ENCODE data around the gene HSD17B7.

The HSD17B7 gene

DNA sequence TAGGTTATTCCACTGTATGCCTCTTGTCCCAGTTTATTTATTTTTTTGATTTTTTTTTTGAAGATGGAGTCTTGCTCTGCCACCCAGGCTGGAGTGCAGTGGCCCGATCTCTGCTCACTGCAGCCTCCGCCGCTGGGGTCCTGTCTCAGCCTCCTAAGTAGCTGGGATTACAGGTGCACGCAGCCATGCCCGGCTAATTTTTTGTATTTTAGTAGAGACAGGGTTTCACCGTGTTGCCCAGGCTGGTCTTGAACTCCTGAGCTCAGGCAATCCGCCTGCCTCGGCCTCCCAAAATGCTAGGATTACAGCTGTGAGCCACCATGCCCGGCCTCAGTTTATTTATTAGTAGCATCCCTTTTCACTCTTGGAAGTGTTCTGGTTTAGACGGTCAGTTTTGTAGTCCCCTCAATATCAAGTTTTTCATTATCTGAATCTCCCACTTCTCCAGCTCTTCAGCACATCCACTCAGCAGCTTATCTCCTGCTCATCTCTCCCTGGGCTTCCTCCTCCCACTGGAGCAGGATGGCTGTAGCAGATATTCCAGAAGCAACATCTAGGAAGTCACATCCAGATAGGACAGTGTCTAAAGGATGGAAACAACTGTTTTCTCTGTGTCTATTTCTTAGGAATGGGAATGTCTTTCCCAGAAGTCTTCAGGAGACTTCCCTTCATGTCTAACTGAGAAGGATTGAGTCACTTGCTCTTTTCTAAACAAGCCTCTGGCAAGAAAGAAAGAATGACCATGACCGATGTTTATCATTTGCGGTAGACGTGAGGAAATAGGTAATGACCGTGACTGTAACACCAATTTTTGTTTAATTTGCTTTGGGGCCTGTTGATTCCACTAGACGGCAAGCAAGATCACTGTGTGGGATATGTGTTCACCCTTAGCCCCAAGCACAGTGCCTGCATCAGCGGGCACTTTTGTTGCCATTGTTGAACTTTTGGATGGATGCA is 56.0 kb downstream of the HSD17B7 start:
- DNase-seq (ENCODE audit: insufficient read length, low spot score): no peak
- TF ChIP-seq PAX5 (IDR thresholded peaks at IDR 0.05; ENCODE audit: insufficient read depth, low read length, severe bottlenecking) (no peak), POLR2AphosphoS5 (IDR thresholded peaks at IDR 0.05; ENCODE audit: low read depth, low read length) (no peak), POLR2A (IDR thresholded peaks at IDR 0.05; ENCODE audit: low read depth, low read length) (no peak), TAF1 (IDR thresholded peaks at IDR 0.05; ENCODE audit: low read depth, low read length) (no peak), SPI1 (IDR thresholded peaks at IDR 0.05; ENCODE audit: low read depth, low read length) (no peak), POU2F2 (IDR thresholded peaks at IDR 0.05; ENCODE audit: low read depth, low read length) (no peak)
- FAIRE-seq: no peak

DNA sequence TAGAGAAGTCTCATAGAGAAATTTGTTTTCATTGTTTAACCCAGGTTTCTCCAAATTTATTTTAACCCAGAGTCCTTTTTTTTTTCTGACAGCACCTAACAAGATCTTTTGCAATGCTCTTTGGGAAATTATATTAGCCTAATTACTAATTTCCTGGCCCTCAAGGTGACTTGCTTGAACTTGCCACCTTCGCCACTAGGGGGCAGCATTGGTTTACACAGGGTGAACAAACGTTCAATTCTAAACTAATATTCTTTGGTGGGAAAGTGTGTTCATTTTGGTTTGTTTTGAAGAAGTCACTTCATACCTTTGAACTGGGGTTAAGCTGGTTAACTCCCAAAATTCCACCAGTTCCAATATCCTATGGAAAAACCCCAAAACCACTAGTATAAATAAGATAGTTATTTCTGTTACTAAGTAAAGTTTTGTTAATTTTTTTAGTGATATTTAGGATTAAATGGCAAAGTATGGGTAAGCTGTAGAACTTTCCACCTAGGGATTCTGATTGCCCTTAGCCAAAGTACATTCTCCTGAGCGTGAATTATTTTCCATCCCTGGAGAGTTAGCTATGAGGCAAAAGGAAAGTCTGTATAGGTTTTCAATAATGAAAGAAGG is 57.4 kb downstream of the HSD17B7 start:
- DNase-seq (ENCODE audit: insufficient read length, low spot score): peak; percentile 41
- FAIRE-seq: peak; percentile 85
- TF ChIP-seq POLR2AphosphoS5 (IDR thresholded peaks at IDR 0.05; ENCODE audit: low read depth, low read length) (no peak), POLR2A (IDR thresholded peaks at IDR 0.05; ENCODE audit: low read depth, low read length) (no peak)

DNA sequence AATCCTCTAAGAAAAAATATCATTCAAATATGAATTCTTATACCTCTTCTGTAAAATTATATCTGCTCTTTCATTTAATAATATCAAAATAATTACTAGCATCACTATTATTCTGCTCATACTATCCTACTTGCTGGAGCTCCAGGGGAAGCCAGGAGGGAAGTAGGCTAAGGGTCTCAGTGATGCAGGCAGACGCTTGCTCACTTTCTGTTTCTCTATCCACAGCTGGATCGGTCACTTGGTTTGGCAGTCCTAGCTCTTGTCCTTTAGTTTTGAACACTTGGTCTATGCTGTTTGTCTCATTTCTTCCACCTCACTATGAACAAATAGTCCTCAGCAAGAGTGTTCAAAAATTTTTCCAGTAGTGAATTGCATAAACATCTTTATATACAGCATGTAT is 59.2 kb downstream of the HSD17B7 start:
- no peak for TF ChIP-seq POLR2AphosphoS5 (IDR thresholded peaks at IDR 0.05; ENCODE audit: low read depth, low read length)
- TF ChIP-seq SPI1 (IDR thresholded peaks at IDR 0.05; ENCODE audit: low read depth, low read length): no peak
- no peak for TF ChIP-seq POLR2A (IDR thresholded peaks at IDR 0.05; ENCODE audit: low read depth, low read length)
- no peak for TF ChIP-seq TAF1 (IDR thresholded peaks at IDR 0.05; ENCODE audit: low read depth, low read length)
- no peak for TF ChIP-seq PAX5 (IDR thresholded peaks at IDR 0.05; ENCODE audit: insufficient read depth, low read length, severe bottlenecking)
- TF ChIP-seq POU2F2 (IDR thresholded peaks at IDR 0.05; ENCODE audit: low read depth, low read length): no peak
- no peak for FAIRE-seq

GRCh38 chr1:162851341-162851740 is 60.8 kb downstream of the HSD17B7 start:
- no peak for TF ChIP-seq TAF1 (IDR thresholded peaks at IDR 0.05; ENCODE audit: low read depth, low read length)
- no peak for FAIRE-seq
- no peak for DNase-seq (ENCODE audit: insufficient read length, low spot score)

More for the DNA sequence above, 59.2 kb downstream of the HSD17B7 start:
- no peak for DNase-seq (ENCODE audit: insufficient read length, low spot score)

DNA sequence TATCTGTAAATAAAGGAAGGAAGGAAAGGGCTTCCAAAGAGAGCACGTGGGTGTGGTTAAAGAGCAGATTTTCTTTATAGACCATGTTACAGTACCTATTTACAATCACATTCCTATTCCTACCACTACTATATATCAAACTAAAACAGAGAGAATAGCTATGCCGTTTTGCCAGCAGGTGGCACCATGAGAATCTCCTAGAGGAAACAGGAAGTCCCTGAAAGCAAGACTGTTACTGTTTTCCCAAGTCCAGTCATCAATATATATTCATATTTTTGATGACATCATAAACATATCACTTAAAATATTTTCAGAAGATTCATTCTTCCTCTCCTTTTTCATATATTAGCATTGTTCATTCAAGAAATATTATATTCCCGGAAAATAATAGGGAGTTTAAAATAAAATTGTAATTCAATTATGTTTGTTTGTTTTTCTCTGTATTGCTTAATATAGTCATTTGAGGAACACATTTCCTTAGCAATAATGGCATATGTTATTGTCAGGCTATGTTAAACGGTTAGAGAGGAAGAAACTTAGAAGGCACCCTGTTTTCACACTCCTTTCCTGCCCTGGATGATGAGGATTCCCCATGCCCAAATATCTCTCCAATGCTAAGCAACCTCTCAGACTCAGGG is 63.9 kb downstream of the HSD17B7 start:
- DNase-seq (ENCODE audit: insufficient read length, low spot score): peak; percentile 19
- TF ChIP-seq POLR2A (IDR thresholded peaks at IDR 0.05; ENCODE audit: low read depth, low read length) (no peak), SPI1 (IDR thresholded peaks at IDR 0.05; ENCODE audit: low read depth, low read length) (peak; percentile 87)
- peak; percentile 61 for FAIRE-seq

DNA sequence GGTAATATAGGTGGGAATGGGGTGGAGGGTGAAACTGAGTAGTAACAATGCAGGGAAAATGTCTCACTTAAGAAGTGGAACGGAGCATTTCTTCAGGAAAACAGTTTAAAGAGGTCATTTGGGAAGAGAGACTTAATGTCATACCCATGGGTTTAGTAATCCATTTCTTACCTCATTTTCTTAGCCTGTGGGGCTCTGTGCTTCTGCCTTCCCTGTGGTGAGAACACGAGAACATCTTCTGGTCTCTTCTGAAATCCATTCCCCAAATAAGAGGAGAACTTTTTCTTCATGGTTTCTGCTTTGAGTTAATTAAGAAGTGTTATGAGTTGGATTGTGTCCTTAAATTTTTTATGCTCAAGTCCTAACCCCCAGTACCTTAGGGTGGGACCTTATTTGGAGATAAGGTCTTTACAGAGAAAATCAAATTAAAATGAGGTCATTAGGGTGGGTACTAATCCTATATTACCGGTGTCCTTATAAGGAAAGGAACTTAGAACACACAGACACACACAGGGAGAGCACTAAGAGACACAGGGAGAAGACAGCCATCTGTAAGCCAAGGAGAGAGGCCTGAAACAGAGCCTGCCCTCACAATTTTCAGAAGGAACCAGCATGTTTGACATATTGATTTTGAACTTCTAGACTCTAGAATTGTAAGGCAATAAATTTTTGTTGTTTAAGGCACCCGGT is 65.1 kb downstream of the HSD17B7 start:
- FAIRE-seq (no peak), DNase-seq (ENCODE audit: insufficient read length, low spot score) (no peak)
- no peak for TF ChIP-seq POU2F2 (IDR thresholded peaks at IDR 0.05; ENCODE audit: low read depth, low read length)
- TF ChIP-seq POLR2AphosphoS5 (IDR thresholded peaks at IDR 0.05; ENCODE audit: low read depth, low read length): no peak
- no peak for TF ChIP-seq PAX5 (IDR thresholded peaks at IDR 0.05; ENCODE audit: insufficient read depth, low read length, severe bottlenecking)
- TF ChIP-seq TAF1 (IDR thresholded peaks at IDR 0.05; ENCODE audit: low read depth, low read length): no peak
- no peak for TF ChIP-seq SPI1 (IDR thresholded peaks at IDR 0.05; ENCODE audit: low read depth, low read length)
- TF ChIP-seq POLR2A (IDR thresholded peaks at IDR 0.05; ENCODE audit: low read depth, low read length): no peak

GRCh38 chr1:162856260-162856659 is 65.8 kb downstream of the HSD17B7 start:
- no peak for FAIRE-seq
- DNase-seq (ENCODE audit: insufficient read length, low spot score): no peak
- TF ChIP-seq PAX5 (IDR thresholded peaks at IDR 0.05; ENCODE audit: insufficient read depth, low read length, severe bottlenecking) (no peak), POLR2AphosphoS5 (IDR thresholded peaks at IDR 0.05; ENCODE audit: low read depth, low read length) (no peak), POU2F2 (IDR thresholded peaks at IDR 0.05; ENCODE audit: low read depth, low read length) (no peak), SPI1 (IDR thresholded peaks at IDR 0.05; ENCODE audit: low read depth, low read length) (no peak)

DNA sequence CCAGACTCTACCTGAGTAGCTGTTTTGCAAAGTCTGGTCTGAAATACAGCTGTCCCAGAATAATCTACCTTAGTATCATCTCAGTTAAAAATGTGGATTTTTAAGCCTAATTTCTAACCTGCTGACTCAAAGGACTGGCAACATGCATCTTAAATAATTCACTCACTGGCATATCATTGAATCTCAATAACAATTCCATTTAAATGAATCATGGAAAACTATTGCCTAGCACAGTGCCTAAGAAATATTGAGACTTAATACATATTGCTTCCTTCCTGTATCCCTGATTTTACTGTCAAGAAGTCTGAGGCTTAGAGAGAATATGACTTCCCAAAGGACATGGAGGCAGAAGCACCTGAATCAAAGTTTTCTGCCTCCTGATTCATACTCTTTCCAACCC is 67.3 kb downstream of the HSD17B7 start:
- DNase-seq (ENCODE audit: insufficient read length, low spot score): no peak
- TF ChIP-seq POU2F2 (IDR thresholded peaks at IDR 0.05; ENCODE audit: low read depth, low read length): no peak
- no peak for TF ChIP-seq POLR2A (IDR thresholded peaks at IDR 0.05; ENCODE audit: low read depth, low read length)
- TF ChIP-seq SPI1 (IDR thresholded peaks at IDR 0.05; ENCODE audit: low read depth, low read length): no peak
- no peak for TF ChIP-seq TAF1 (IDR thresholded peaks at IDR 0.05; ENCODE audit: low read depth, low read length)
- no peak for TF ChIP-seq PAX5 (IDR thresholded peaks at IDR 0.05; ENCODE audit: insufficient read depth, low read length, severe bottlenecking)
- TF ChIP-seq POLR2AphosphoS5 (IDR thresholded peaks at IDR 0.05; ENCODE audit: low read depth, low read length): no peak
- FAIRE-seq: no peak

GRCh38 chr1:162859191-162859590 is 68.7 kb downstream of the HSD17B7 start:
- FAIRE-seq: no peak
- TF ChIP-seq POU2F2 (IDR thresholded peaks at IDR 0.05; ENCODE audit: low read depth, low read length) (no peak), SPI1 (IDR thresholded peaks at IDR 0.05; ENCODE audit: low read depth, low read length) (no peak), POLR2A (IDR thresholded peaks at IDR 0.05; ENCODE audit: low read depth, low read length) (no peak), TAF1 (IDR thresholded peaks at IDR 0.05; ENCODE audit: low read depth, low read length) (no peak), PAX5 (IDR thresholded peaks at IDR 0.05; ENCODE audit: insufficient read depth, low read length, severe bottlenecking) (no peak), POLR2AphosphoS5 (IDR thresholded peaks at IDR 0.05; ENCODE audit: low read depth, low read length) (no peak)
- no peak for DNase-seq (ENCODE audit: insufficient read length, low spot score)

Measured in GM12891 (cell line).